Endodermal cell (in vitro differentiated cells): ENCODE data around the gene FAM185A. TPM values are rescaled to one million over a fixed set of nuclear protein-coding genes. Genes with fewer than 3 reads are reported as not detected.

Experiments
- DNase-seq: peaks from one replicate; pipeline ENCODE4 v3.0.0-alpha.2; 2017
- H3K27ac ChIP-seq: 2 replicates; pipeline ENCODE4 v1.5.1; 2013; ENCODE audit warnings: mild to moderate bottlenecking, low read depth, low read length, moderate library complexity
- H3K27me3 ChIP-seq: 2 replicates; pipeline ENCODE4 v1.6.1; 2013; ENCODE audit warnings: mild to moderate bottlenecking, low read length, moderate library complexity; ENCODE audit not compliant: insufficient read depth, control insufficient read depth, poor library complexity, severe bottlenecking
- H3K36me3 ChIP-seq: 2 replicates; pipeline ENCODE4 v1.7.0; 2013; ENCODE audit warnings: mild to moderate bottlenecking, low read length, moderate library complexity; ENCODE audit not compliant: control insufficient read depth, insufficient read depth
- H3K4me1 ChIP-seq: one replicate; pipeline ENCODE4 v1.7.0; 2013; ENCODE audit warnings: low read length; ENCODE audit not compliant: control insufficient read depth, insufficient read depth
- H3K4me3 ChIP-seq: 2 replicates; pipeline ENCODE4 v1.5.1; 2013; ENCODE audit warnings: mild to moderate bottlenecking, low read length, moderate library complexity
- H3K9ac ChIP-seq: 2 replicates; pipeline ENCODE4 v1.6.1; 2013; ENCODE audit warnings: mild to moderate bottlenecking, low read length, moderate library complexity; ENCODE audit not compliant: poor library complexity, severe bottlenecking; ENCODE audit errors: extremely low read depth
- H3K9me3 ChIP-seq: 2 replicates; pipeline ENCODE4 v1.6.1; 2013; ENCODE audit warnings: mild to moderate bottlenecking, low read length, moderate library complexity; ENCODE audit not compliant: control insufficient read depth
- H3K27ac Mint-ChIP-seq: 2 replicates; pipeline ENCODE4 v1.8.0; 2020; ENCODE audit warnings: mixed read lengths
- H3K27me3 Mint-ChIP-seq: 2 replicates; pipeline ENCODE4 v1.8.0; 2021; ENCODE audit warnings: mild to moderate bottlenecking, mixed read lengths; ENCODE audit not compliant: insufficient read depth
- H3K36me3 Mint-ChIP-seq: 2 replicates; pipeline ENCODE4 v1.8.0; 2020; ENCODE audit warnings: low read depth, mixed read lengths
- H3K4me1 Mint-ChIP-seq: 2 replicates; pipeline ENCODE4 v1.8.0; 2020; ENCODE audit warnings: mixed read lengths
- H3K4me3 Mint-ChIP-seq: 2 replicates; pipeline ENCODE4 v1.8.0; 2020; ENCODE audit warnings: mild to moderate bottlenecking, moderate library complexity, mixed read lengths
- H3K9me3 Mint-ChIP-seq: 2 replicates; pipeline ENCODE4 v1.8.0; 2020; ENCODE audit warnings: mild to moderate bottlenecking, mixed read lengths
- CTCF ChIP-seq: fragments of 200-600 bp; sonication (generic); conservative IDR thresholded peaks from 2 replicates; pipeline ENCODE4 v1.5.0; 2021; ENCODE audit warnings: antibody characterized with exemption, mild to moderate bottlenecking
- total RNA-seq, 2 donors: library from RNA; stranded (reverse); fragmentation: NEBNext Ultra II Directional in 1 of 2; extraction: Animal tissue kit (Norgen Biotek cat#: 25700) in 1 of 2; gene quantifications; 2 replicates in 1 of 2; 3 replicates in 1 of 2; pipeline ENCODE4 v1.2.1, GENCODE V29; 2021

FAM185A gene
- total RNA-seq, 2 donors from 2014 or later, result 5.6 to 7.8 TPM

- H3K9ac ChIP-seq, result no peak overlapping the region
- no peak overlapping the region for H3K4me3 ChIP-seq
- H3K27me3 Mint-ChIP-seq, result no peaks in the 10 kb centered on the region
- H3K9me3 Mint-ChIP-seq, result no peaks in the 10 kb centered on the region
- no peaks in the 10 kb centered on the region for H3K36me3 Mint-ChIP-seq
- no peak overlapping the region for H3K27ac Mint-ChIP-seq
- no peaks in the 10 kb centered on the region for H3K27me3 ChIP-seq
- H3K4me3 Mint-ChIP-seq, result no peak overlapping the region
- no peaks in the 10 kb centered on the region for H3K9me3 ChIP-seq
- no peak overlapping the region for H3K27ac ChIP-seq
- no peaks in the 10 kb centered on the region for H3K36me3 ChIP-seq
- H3K4me1 Mint-ChIP-seq, result no peaks in the 10 kb centered on the region
- H3K4me1 ChIP-seq, result no peaks in the 10 kb centered on the region
- TF ChIP-seq CTCF, result no peak
- DNase-seq, result no peak
These were observed 107.2 kb downstream of the FAM185A start for GRCh38 chr7:102856036-102856435.

Other genes with a start within 250 kb of the FAM185A start
- 10 to 100 TPM in 1 of 2 donors, 1 to 10 TPM in 1; 3.5 to 11.5 TPM for gene RASA4B, start 231.2 kb upstream of the FAM185A start, total RNA-seq
- 10 to 100 TPM in 1 of 2 donors, 1 to 10 TPM in 1; 9.8 to 25.5 TPM for gene UPK3BL2, start 205.3 kb upstream of the FAM185A start, total RNA-seq
- gene SPDYE2, start 197.8 kb upstream of the FAM185A start, total RNA-seq, result not detected
- 10 to 100 TPM; 24.9 to 42.9 TPM for gene POLR2J3, start 176.4 kb upstream of the FAM185A start, total RNA-seq
- 10 to 100 TPM; 10.9 to 44.0 TPM for gene RASA4, start 132.2 kb upstream of the FAM185A start, total RNA-seq
- gene UPK3BL1, start 106.2 kb upstream of the FAM185A start, total RNA-seq, result 10 to 100 TPM; 16.8 to 18.7 TPM
- gene SPDYE2B, start 98.7 kb upstream of the FAM185A start, total RNA-seq, result not detected
- 10 to 100 TPM in 1 of 2 donors, 1 to 10 TPM in 1; 7.0 to 15.5 TPM for gene POLR2J2, start 77.3 kb upstream of the FAM185A start, total RNA-seq
- gene LRRC17, start 164.0 kb downstream of the FAM185A start, total RNA-seq, result under 1 TPM; 0.18 to 0.53 TPM